HG03460 (cell line): Measurements from ENCODE around the gene HTRA1.

Experiments used
- ATAC-seq: cut with Tn5 transposase; IDR thresholded peaks from one replicate; pipeline ENCODE4 v1.9.1; 2021; ENCODE audit not compliant: unreplicated experiment

Gene HTRA1

DNA sequence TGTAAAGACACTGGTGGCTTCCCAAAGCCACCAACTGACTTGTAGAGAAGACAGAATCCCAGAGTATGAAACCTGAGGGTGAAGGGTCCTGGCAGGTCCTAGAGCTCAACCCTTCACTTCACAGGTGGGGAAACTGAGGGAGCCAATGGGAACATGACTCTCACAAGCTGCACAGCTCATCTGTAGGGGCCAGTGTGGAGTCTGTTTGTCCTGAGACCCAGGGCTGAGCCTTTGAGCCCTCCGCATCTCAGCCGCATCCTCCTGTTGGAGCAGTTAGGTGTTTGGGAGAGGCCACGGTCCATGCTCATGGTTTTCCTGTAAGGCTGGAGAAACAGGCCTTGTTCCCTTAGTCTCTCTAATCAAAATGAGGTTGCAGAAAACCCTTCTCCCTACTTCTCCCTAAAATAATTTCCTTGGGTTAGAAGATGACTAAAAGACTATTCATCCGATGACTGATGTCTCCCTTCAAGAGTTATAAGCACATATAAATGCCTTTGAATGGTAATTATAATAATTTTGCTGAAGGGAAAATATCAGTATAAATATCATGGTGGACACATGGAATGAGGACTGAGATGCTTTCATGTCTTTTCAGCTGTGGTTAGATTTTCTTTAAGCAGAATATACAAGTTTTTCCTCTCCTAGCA lies 10.3 kb downstream of the HTRA1 start:
- ATAC-seq: no peak

DNA sequence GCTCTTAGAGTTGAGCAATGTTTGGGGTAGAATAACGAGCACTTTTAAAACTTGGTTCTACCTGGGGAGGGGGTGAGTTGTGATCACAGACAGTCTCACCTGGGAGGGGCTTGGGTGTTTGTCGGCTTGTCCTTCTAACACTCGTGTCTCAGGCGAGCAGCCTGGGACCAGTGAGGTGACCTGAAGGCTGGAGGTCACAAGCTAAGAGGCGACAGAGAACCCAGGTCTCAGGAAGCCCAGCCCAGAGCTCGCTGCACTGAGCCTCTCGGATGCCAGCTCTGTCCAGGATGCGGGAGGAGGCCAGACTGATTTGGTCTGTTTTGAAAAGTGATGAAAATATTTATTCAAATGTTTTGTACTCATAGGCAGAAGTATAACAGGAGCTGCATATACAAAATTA lies 11.8 kb downstream of the HTRA1 start:
- no peak for ATAC-seq

DNA sequence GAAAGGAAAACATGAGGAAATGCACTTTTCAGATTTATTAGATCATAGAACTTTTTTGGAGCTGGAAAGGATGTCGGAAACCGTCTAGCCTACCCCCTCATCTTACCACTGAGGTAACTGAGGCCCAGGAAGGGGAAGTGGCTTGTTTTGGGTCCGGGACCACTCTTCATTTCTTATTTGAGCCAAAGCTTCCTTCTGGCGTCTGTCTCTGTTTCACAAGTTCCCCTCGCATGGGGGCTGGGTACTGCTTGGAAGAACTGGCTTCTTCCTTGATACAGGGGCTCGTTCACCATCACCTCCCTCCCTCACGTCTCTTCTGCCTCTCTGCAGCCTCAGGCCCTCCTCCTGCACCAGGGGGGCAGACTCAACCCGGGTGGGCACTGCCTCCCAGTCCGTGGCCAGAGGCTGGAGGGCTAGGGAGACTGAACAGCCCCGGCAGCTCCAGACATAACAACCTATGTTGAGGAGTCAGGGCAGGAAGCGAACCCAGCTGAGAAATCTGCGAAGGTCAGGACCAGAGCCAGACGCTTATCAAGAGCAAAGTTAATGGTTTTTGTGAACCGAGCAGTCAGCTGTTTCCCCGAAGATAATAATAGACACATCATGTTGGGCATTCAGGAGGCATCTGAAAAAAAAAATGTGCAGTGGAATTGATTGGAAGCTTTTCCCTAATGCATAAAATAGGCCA lies 12.9 kb downstream of the HTRA1 start:
- ATAC-seq: no peak

DNA sequence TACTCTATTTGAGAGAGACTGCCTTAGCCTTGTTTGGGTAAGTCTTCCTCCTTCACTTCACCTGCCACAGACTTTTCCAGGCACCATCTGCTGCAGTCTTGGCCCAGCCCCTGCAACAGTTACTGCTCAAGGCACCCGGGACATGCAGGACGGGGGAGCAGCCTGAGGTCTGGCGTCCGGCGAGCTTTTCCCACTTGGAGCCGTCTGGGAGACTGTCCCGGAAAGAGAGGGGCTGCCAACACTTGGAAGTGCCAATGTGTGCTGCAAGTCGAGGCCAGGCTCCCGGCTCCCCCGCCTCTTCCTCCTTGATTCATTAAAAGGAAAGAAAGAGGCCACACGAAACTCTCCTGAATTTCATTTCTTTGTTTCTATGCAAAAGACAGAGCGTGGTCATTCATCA lies 13.7 kb downstream of the HTRA1 start:
- no peak for ATAC-seq

DNA sequence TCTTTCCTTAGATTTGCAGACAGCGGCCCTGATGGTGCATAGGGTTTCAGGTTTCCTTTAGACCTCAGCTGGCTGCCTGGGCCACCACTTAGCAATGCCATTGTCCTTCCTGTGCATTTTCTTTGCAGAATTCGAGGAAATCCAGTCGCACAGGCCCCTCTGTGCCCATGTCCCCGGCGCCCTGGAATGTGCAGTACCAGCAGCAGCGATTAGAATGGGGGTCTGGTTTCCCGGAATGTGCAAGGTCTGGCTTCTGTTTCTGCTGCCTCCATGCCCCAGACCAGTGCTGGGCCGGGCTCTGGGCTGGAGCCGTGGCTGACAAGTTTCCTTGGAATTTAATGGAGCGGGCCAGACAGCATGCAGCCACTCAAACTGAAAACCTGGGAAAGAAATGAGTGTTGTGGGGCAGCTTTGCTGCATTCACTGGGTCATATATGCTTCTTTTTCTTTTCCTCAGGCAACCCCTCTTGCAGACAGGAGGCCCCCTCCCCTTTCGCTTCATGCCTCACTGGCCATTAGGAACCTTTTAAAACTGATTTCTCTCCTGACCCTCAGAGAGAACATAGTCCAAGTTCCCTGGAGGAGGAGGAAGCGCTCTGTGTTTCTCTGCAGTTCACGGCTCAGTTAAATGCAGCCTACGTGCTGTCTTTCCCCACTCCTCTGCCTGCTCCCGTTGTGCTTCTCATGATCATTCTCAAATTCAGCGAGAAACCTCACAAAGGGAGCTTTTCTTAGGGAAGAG lies 14.4 kb downstream of the HTRA1 start:
- no peak for ATAC-seq

DNA sequence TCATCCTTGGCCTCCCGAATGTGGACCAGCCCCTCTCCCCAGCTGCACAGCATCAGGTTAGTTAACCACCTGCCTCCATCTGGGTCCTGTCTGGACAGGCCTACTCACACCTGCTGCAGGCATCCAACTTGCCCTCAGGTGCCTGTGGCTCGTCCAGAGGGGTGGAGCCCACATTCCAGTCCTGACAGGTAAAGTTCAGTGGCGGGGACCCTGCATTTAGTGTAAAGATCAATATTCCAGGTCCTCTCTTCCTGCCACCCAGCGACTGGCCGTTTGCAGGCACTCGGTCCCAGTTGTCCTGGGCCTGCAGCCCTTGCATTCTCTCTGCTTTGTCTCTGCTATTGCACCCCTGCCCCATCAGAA lies 15.0 kb downstream of the HTRA1 start:
- no peak for ATAC-seq

DNA sequence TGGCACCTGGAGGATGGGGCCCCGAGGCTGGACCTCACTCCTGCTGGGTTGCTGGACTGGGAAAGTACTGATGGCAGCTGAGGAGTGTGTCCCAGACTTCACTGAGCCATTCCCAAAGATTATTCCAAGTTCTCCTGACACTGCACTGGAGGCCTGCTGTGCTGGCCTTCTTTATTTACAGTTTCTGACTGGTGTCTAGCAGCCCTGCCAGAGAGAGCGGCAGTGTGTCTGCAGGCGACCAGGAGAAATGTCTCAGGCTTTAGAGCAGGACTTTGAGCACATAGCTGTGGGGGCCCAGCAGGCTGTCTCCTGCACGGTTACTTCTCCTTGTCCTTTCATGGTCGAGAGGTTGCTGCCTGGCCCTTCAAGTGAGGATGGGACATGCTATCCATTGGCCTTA lies 16.1 kb downstream of the HTRA1 start:
- ATAC-seq: no peak

DNA sequence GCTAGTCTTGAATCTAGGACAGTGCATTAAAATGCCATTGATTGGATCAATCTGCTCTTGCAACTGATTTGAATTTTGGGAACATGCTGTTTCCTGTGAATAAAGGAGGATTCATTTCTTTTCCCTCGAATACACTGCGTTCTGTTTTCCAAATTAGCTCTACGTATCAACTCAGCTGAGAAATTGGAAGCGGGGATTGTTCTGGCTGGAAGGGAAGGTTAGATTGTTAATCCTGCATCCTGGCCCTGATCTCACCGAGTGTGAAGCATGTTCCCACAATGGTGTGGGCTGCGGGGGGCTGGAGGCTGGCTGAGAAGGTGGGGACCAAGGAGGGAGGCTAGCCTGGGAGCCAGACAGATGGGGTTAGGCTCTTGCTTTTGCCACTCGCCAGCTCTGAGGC lies 17.6 kb downstream of the HTRA1 start:
- ATAC-seq: no peak

DNA sequence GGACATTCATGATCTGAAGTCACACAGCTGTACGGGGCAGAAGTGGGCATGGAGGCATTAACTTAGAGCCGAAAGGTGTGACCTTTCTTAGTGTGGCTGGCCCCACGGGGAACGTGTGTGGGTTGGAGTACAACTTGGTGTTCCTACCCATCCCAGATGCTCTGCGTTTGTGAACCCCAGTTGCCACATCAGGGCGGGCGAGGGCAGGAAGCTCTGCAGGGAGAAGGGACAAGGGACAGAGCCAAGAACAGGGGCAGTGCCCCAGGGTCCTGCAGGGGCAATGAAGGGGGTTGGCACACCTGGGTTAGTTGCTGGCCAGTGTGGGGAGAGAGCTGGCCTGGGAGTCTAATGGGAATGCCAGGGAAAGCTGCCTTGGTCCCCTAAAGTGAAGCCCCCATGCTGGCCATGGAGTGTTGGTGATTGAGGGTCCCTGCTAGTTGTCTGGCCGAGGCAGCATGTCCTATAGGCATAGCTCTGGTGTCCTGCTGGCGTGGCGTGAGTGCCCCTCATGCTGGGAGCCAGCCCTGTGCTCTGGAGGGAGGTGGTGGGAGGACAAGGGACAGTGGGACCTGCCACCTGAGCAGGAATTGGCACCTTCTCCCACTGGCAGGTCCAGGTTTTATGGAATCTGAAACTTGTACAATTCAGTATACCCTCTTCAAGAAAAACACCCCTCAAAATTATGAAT lies 18.9 kb downstream of the HTRA1 start:
- no peak for ATAC-seq

DNA sequence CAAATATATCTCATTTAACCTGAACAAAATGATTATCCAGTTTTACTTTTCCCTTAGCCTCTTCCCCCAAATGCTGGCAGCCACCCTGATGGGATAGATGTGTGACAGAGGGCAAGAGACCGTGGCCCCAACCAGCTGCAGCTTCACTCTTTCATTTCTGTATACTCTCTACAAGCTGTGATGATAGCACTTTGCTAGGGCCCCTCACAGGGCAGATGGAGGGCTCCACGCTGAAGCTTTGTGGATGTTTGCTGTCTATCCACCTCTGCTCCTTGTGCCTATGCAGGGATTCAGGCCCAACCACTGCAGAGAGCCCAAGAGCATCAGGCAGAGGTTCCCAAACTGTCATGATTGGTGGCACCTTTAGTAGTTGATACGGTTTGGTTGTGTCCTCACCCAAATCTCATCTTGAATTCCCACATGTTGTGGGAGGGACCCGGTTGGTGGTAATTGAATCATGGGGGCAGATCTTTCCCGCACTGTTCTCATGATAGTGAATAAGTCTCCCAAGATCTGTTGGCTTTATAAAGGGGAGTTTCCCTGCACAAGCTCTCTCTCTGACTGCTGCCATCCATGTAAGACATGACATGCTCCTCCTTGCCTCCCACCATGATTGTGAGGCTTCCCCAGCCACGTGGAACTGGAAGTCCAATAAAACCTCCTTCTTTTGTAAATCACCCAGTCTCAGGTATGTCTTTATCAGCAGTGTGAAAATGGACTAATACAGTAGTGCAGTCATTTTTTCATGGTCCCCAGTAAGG lies 20.1 kb downstream of the HTRA1 start:
- no peak for ATAC-seq

DNA sequence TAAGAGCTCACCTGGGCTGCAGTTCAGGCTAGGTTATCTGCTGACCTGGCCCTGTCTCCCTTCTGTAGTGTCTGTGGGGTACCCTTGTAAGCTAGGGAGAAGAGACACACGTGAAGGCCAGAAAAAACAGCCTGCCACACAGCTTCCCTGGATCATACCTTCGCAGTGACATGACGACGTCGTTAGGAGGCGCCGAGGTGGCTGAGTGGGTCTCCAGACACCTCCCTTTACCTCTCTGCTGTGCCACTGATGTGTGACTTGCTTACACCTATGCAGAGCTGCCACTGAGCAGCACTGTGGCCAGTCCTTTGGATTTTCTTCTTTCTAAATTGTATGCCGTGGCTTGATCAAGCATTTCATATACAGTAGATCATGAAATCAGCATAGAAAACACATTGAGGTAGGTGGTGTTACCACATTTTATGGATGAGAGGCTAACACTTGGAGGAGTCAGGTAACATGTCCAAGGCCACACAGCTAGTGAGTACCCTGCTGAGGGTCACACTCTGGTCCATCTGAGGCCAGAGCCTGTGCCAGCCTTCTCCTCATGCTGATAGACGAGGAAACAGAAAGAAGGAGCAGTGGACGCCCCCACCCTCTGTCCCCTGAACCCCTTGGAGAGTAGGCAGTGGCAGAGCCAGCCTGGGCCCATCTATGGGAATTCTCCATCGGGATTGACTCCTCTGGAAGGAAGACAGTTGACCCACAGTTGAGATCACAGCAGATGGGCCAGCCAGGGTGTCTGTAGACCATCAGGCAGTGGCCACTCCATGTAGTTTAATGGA lies 23.1 kb downstream of the HTRA1 start:
- no peak for ATAC-seq

DNA sequence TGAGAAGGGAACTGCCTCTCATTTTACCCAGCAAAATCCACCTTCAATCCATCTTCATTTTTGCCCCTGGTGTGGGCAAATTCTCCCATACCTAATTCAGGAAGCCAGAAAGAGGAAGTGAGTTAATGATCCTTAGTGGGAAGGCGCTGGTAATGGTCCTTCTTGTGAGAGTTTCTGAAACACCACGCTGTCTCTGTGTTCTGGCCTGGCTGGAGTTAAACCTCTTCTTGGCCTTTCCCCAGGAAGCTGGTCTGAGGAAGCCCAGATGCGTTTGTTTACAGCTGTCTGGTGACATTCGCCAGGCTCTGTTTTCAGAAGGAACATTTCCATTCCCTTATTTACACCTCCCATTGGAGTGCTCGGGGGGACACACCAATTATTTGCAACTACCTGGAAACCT lies 24.3 kb downstream of the HTRA1 start:
- ATAC-seq: no peak

DNA sequence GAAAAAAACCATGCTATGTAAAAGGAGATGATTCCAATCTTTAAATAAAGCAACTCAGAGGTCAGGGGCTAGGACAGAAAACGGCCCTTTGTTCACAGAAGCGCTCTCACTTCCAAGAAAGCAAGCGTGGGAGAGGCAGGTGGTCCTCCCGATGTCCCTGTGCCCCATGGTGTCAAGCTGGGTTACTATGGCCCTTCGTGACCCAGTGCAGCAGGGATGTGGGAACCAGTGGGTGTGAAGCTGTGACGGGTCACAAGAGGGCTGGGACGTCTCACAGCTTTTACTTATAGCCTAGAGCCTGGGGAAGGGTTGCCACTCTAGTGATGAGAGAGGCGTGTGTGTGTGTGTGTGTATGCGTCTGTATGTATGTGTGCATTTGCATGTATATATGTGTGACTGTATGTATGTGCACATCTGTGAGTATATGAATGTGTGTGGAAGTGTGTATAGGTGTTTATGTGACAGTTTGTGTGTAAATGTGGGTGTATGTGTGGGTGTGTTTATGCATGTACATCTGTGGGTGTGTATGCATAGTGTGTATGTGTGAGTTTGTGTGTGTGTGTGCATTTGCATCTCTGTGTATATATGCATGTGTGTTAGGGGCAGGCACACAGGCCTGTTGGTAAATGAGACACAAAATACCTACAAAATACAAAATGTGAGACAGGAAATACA lies 25.2 kb downstream of the HTRA1 start:
- ATAC-seq: no peak

DNA sequence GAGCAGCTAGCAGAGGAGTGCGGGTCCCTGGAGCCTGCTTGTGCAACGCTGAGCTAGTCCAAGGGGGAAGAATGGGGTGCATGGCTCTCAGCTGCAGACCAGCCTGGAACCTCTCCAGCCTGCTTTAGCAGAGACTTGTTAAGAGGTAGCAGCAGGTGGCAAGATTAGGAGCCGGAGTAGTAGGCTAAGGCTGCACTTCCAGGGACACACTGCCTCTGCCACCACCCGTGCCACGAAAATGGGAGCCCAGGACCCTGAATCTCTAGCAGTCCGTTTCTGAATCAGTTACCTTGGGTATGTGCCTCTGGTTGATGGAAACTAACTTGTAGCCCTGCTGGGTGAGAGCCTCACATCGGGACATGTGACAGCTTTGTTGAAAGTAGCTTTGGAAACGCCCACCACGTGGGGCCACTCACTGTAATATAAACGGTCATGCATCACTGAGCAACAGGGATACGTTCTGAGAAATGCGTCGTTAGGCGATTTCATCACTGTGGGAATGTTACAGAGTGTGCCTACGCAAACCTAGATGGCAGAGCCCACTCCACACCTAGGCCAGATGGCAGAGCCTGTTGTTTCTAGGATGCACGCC lies 25.9 kb downstream of the HTRA1 start:
- no peak for ATAC-seq

DNA sequence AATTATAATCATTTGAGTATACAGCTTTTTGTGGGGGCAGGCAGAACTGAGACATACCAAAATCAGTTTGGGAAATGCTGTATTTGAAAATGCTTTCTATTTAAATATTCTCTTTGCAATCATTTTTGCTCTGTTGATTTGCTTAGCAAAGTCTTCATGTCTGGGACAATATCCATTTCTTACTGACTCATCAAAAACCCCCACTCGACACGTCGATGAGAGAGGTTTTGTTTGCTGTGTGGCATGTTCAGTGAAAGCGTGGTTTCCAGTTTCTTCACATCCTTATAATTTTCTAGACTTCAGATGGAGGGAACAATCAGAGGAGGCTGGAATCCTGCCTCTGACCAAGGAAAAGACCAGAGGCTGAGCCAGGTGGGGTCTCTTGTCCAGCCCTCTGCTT lies 28.9 kb downstream of the HTRA1 start:
- ATAC-seq: no peak

DNA sequence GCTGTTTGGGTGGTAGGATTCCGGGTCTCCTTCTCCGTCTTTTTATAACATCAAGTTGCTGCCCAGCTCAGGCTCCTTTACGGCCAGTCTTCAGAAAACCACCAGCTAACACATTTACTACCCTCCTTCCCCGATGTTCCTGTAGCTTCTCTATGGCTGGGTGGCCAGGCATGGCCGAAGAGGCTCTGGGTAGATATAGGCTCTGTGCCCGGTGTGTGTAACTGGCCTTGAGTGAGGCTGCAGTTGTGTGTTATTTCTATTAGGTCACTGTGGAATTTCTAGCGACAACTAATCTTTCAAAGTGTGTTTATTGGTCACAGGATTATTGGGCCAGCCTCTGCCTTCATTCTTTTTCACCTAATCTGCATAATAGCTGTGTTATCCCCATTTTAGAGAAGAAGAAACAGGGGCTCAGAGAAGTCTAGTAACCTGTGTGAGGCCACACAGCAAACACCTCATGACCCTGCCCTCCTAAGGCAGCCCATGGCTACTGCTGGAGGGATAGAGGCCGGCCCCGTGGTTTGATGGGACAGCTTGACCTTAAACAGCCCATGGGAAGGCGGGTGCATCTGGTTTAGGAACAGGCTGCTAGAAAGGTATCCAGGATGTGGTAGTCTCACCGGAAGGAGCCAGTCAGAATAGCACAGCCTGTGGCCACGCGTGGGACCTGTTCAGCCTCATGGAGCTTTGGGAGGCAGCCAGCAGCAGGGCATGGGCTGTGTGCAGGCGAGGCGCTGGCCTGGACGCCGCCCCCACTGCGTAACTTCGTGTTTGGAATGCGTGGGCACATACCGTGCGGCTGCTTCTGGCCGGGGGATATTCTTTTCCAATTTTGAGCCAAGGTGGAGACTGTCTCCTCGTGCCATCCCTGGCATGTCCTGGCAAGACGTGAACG lies 29.7 kb downstream of the HTRA1 start:
- no peak for ATAC-seq

DNA sequence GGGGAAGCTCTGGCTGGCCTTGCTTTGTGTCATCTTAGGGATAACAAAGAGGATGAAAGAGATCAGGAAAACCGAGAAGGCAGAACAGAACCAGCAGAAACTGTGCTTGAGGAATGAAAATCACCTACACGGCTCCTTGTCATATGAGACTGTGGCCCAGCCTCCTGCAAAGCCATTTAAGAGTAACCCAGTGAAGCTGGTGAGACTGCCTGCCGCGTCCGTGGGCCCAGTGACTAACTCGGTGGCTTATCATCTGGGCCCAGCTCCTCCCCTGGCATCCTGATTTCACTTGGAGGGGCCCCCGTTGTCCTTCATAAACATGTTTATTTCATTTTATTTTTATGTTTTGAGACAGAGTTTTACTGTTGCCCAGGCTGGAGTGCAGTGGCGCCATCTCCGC lies 30.7 kb downstream of the HTRA1 start:
- ATAC-seq: no peak

DNA sequence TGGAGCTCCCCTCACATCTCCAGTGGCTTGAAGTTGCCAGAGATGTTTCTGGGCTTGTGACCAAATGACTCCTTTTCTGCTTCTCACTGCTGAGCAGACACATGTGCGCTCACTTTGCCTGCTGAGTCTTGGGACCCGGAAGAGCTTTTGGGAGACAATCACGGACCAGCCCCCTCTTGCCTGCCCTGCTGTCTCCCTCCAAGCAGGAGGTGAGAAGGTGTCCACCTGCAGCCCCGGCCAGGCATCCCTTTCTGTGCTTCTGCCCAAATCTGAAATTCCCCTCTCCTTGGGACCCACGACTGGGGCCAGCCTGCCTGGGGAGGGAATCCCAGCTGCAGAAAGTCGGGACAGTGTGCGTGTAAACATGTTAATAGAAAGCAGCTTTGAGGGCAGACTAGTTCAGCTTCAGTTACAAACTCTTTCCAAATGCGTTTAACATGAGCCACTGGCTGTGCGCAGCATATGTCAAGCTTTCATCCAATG lies 31.7 kb downstream of the HTRA1 start:
- no peak for ATAC-seq
